Activated gamma-delta T cell treated with anti-CD3 and anti-CD28 coated beads, Interleukin-2, amount 50 U/mL, for 16 hours (primary cell): ENCODE data around the gene CHCHD4.
"Not testable (repeated sequence)": the region's sequence is repeated elsewhere in the genome, so short reads cannot be mapped to it uniquely, and the experiment has no call there.

Experiments
- DNase-seq: peaks from one replicate; pipeline ENCODE4 v3.0.0-alpha.2; 2020; ENCODE audit warnings: low read depth

The CHCHD4 gene

GRCh38 chr3:14135581-14135980 is 10.9 kb upstream of the CHCHD4 start:
- no peak for DNase-seq

- DNase-seq, result no peak
Measured at GRCh38 chr3:14134291-14134690, 9.6 kb upstream of the CHCHD4 start.

- no peak for DNase-seq
Measured at GRCh38 chr3:14133876-14134275, 9.2 kb upstream of the CHCHD4 start.

GRCh38 chr3:14133188-14133800 is 8.6 kb upstream of the CHCHD4 start:
- no peak for DNase-seq

- no peak for DNase-seq
Measured at GRCh38 chr3:14132689-14133088, 8.0 kb upstream of the CHCHD4 start.

GRCh38 chr3:14132120-14132519 is 7.5 kb upstream of the CHCHD4 start:
- DNase-seq, result no peak

GRCh38 chr3:14131134-14131533 is 6.5 kb upstream of the CHCHD4 start:
- DNase-seq, result no peak

- no peak for DNase-seq
Measured at GRCh38 chr3:14130707-14131106, 6.0 kb upstream of the CHCHD4 start.

- DNase-seq, result no peak
Measured at GRCh38 chr3:14130230-14130629, 5.6 kb upstream of the CHCHD4 start.

GRCh38 chr3:14129296-14129695 is 4.6 kb upstream of the CHCHD4 start:
- DNase-seq, result no peak

GRCh38 chr3:14128724-14129123 is 4.1 kb upstream of the CHCHD4 start:
- DNase-seq, result no peak

GRCh38 chr3:14127516-14128161 is 3.0 kb upstream of the CHCHD4 start:
- no peak for DNase-seq

- no peak for DNase-seq
Measured at GRCh38 chr3:14126887-14127505, 2.3 kb upstream of the CHCHD4 start.

- no peak for DNase-seq
Measured at GRCh38 chr3:14126017-14126886, 1.6 kb upstream of the CHCHD4 start.

- DNase-seq, result peak; percentile 38
Measured at GRCh38 chr3:14125193-14126016, 735 bp upstream of the CHCHD4 start.

GRCh38 chr3:14124223-14124614 is 451 bp downstream of the CHCHD4 start:
- DNase-seq, result peak; percentile 42

GRCh38 chr3:14123308-14124222 is 1.1 kb downstream of the CHCHD4 start:
- no peak for DNase-seq

- DNase-seq, result no peak
Measured at GRCh38 chr3:14122301-14122700, 2.4 kb downstream of the CHCHD4 start.

GRCh38 chr3:14121859-14122258 is 2.8 kb downstream of the CHCHD4 start:
- DNase-seq, result no peak

GRCh38 chr3:14120921-14121448 is 3.7 kb downstream of the CHCHD4 start:
- DNase-seq, result not testable (repeated sequence)
